Stimulated activated memory B cell treated with anti-CD40 and anti-IgM and Interleukin-4, amounts not matched to agents 10 μg/mL and 1 μg/mL and 100 μg/mL, for 72 hours (primary cell): ENCODE measurements around the gene ADCY5.

Source experiments
- ATAC-seq: fragments of 150-1000 bp; cut with Tn5 transposase; 2 replicates; pipeline ENCODE4 v1.10.0; 2021
- H3K27ac Mint-ChIP-seq: one replicate; pipeline ENCODE4 v1.8.0; 2022; ENCODE audit warnings: mild to moderate bottlenecking, mixed read lengths
- H3K27me3 Mint-ChIP-seq: one replicate; pipeline ENCODE4 v1.8.0; 2022; ENCODE audit warnings: mixed read lengths
- H3K36me3 Mint-ChIP-seq: one replicate; pipeline ENCODE4 v1.8.0; 2022; ENCODE audit warnings: mixed read lengths
- H3K4me1 Mint-ChIP-seq: one replicate; pipeline ENCODE4 v1.8.0; 2022; ENCODE audit warnings: mixed read lengths
- H3K4me3 Mint-ChIP-seq: one replicate; pipeline ENCODE4 v1.8.0; 2022; ENCODE audit warnings: mild to moderate bottlenecking, moderate library complexity, mixed read lengths
- H3K9me3 Mint-ChIP-seq: one replicate; pipeline ENCODE4 v1.8.0; 2022; ENCODE audit warnings: mixed read lengths

Gene ADCY5

DNA sequence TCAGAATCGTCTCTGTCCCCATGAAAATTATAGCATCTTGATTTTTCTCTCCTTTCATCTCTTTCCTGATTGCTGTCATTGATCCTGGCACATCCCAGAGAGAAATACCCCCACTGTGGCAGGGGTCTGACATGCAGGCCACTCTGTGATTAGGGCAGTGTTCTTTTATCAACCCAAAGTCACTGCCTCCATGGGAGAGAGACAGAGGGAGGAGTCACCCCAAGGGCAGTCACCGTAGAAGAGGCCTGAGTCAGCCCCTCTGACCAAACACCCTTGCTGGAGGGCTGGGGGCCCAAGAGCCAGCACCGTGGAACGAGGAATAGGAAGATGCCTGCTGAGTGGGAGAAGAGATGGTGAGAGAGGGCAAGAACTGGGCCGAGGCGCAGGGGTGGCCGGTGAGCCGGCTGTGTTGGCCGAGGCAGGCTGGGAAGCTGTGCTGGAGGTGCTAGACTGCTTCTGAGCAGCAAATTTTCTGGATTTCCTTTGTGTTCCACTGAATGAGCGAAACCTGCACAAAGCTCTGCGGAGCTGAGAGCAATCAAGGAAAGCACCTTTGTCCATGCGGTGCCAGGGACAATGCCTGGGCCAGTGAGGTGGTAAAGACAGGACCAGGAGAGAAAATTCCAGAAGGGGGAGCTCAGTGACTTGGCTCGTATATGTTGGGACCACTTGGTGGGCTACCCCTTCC, 103.8 kb downstream of the ADCY5 start:
- Mint-ChIP-seq H3K4me3 (no peak overlapping the region), H3K36me3 (no peaks in the 10 kb centered on the region), H3K4me1 (no peaks in the 10 kb centered on the region), H3K27ac (no peak overlapping the region), H3K9me3 (no peaks in the 10 kb centered on the region), H3K27me3 (peaks cover 25% of the 10 kb centered on the region)
- no peak for ATAC-seq

GRCh38 chr3:123344175-123344906, 104.5 kb downstream of the ADCY5 start:
- no peak for ATAC-seq
- peaks cover 18% of the 10 kb centered on the region for H3K27me3 Mint-ChIP-seq
- H3K27ac Mint-ChIP-seq, result no peak overlapping the region

GRCh38 chr3:123343296-123344174, 105.4 kb downstream of the ADCY5 start:
- Mint-ChIP-seq H3K36me3 (no peaks in the 10 kb centered on the region), H3K27me3 (peaks cover 10% of the 10 kb centered on the region), H3K9me3 (no peaks in the 10 kb centered on the region), H3K27ac (no peak overlapping the region), H3K4me1 (no peaks in the 10 kb centered on the region), H3K4me3 (no peak overlapping the region)
- no peak for ATAC-seq

More at GRCh38 chr3:123344175-123344906, 104.5 kb downstream of the ADCY5 start:
- no peaks in the 10 kb centered on the region for H3K36me3 Mint-ChIP-seq
- H3K9me3 Mint-ChIP-seq, result no peaks in the 10 kb centered on the region
- H3K4me1 Mint-ChIP-seq, result no peaks in the 10 kb centered on the region
- no peak overlapping the region for H3K4me3 Mint-ChIP-seq

GRCh38 chr3:123342631-123343080, 106.2 kb downstream of the ADCY5 start:
- Mint-ChIP-seq H3K4me3 (no peak overlapping the region), H3K4me1 (no peaks in the 10 kb centered on the region), H3K27me3 (peaks cover 1% of the 10 kb centered on the region), H3K9me3 (no peaks in the 10 kb centered on the region), H3K36me3 (no peaks in the 10 kb centered on the region), H3K27ac (no peak overlapping the region)
- ATAC-seq, result no peak

DNA sequence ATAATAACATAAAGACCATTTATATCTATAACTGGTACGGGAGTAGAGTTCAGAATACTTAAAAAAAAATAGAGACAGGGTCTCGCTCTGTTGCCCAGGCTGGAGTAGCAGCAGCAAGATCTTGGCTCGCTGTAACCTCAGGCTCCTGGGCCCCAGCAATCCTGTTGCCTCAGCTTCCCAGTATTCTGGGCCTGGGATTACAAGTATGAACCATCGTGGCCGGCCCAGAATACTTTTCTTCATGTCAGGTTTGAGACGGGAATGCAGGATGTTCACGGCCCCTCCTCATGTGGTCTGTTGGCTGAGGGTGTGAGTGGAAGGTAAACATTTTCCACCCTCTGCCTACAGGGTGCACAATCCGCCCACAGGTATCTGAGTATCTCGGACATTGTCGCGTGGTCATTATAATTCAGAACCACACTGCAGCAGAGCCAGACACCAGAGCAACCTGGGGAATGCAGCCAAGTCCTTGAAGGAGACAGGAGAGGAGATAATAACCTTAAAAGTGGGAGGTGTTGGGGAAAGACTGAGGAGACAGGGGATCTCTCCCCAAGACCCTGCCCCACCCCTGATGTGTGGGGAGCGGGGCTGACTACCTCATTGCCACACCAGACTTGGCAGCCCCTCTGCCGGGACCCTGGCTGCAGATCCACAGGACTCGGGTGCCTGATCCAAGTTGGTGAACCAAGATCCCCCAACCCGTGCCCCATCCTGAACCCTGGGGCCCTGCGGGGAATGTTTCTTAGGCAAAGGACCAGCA, 106.8 kb downstream of the ADCY5 start:
- H3K27me3 Mint-ChIP-seq, result no peaks in the 10 kb centered on the region
- no peaks in the 10 kb centered on the region for H3K4me1 Mint-ChIP-seq
- no peak overlapping the region for H3K4me3 Mint-ChIP-seq
- no peaks in the 10 kb centered on the region for H3K9me3 Mint-ChIP-seq
- no peak overlapping the region for H3K27ac Mint-ChIP-seq
- H3K36me3 Mint-ChIP-seq, result no peaks in the 10 kb centered on the region
- ATAC-seq, result no peak

- ATAC-seq, result no peak
- Mint-ChIP-seq H3K36me3 (no peaks in the 10 kb centered on the region), H3K27ac (no peak overlapping the region), H3K4me1 (peaks cover 1% of the 10 kb centered on the region), H3K9me3 (no peaks in the 10 kb centered on the region), H3K27me3 (no peaks in the 10 kb centered on the region), H3K4me3 (no peak overlapping the region)
Measured at GRCh38 chr3:123340336-123340735, 108.6 kb downstream of the ADCY5 start.

- Mint-ChIP-seq H3K4me1 (peaks cover 7% of the 10 kb centered on the region), H3K9me3 (no peaks in the 10 kb centered on the region), H3K4me3 (no peak overlapping the region), H3K27ac (no peak overlapping the region), H3K36me3 (no peaks in the 10 kb centered on the region), H3K27me3 (no peaks in the 10 kb centered on the region)
- no peak for ATAC-seq
Measured at GRCh38 chr3:123339302-123339701, 109.6 kb downstream of the ADCY5 start.

GRCh38 chr3:123338620-123339061, 110.2 kb downstream of the ADCY5 start:
- Mint-ChIP-seq H3K27ac (no peak overlapping the region), H3K4me1 (peaks cover 7% of the 10 kb centered on the region), H3K4me3 (no peak overlapping the region), H3K36me3 (no peaks in the 10 kb centered on the region), H3K9me3 (no peaks in the 10 kb centered on the region), H3K27me3 (no peaks in the 10 kb centered on the region)
- ATAC-seq, result no peak

GRCh38 chr3:123337948-123338619, 110.8 kb downstream of the ADCY5 start:
- no peaks in the 10 kb centered on the region for H3K36me3 Mint-ChIP-seq
- peaks cover 7% of the 10 kb centered on the region for H3K4me1 Mint-ChIP-seq
- H3K4me3 Mint-ChIP-seq, result no peak overlapping the region
- H3K9me3 Mint-ChIP-seq, result no peaks in the 10 kb centered on the region
- no peaks in the 10 kb centered on the region for H3K27me3 Mint-ChIP-seq
- no peak overlapping the region for H3K27ac Mint-ChIP-seq
- ATAC-seq, result no peak

DNA sequence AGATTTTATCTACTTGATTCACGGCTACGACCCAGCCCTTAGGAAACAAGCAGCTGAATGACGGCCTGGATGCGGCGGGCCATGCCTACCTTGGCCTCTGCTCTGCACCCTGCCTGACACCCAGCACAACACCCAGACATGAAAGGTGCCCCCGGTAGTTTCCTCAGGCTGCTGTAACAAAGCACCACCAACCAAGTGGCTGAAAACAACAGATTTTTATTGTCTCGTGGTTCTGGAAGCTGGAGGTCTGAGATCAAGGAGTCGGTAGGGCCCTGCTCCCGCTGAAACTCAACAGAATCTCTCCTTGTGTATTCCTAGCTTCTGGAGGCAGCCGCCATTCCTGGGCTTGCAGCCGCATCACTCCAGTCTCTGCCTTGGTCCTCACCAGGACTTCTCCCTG, 111.7 kb downstream of the ADCY5 start:
- Mint-ChIP-seq H3K4me1 (peaks cover 7% of the 10 kb centered on the region), H3K4me3 (no peak overlapping the region), H3K9me3 (no peaks in the 10 kb centered on the region), H3K27ac (no peak overlapping the region), H3K27me3 (no peaks in the 10 kb centered on the region), H3K36me3 (no peaks in the 10 kb centered on the region)
- no peak for ATAC-seq

DNA sequence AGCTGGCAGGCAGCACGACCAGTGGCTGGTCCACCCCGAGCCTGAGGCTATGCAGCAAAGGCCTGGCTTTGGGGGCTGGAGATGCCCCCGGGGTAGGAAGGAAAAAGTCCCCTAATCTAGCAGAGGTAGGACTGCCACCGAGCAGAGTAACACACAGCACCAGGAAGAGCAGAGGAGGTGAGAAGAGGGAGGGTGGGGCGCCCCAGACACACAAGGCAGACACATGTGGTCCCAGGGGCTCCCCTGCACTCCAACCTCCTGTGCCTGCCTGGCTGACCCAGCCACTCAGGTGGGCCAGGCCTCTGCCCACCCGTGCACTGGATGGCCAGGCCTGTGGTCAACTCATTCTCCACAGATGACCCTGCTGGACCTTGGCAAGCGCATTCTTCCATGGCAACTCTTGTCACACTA, 112.4 kb downstream of the ADCY5 start:
- Mint-ChIP-seq H3K9me3 (no peaks in the 10 kb centered on the region), H3K27ac (no peak overlapping the region), H3K27me3 (no peaks in the 10 kb centered on the region), H3K4me1 (peaks cover 7% of the 10 kb centered on the region), H3K4me3 (no peak overlapping the region), H3K36me3 (no peaks in the 10 kb centered on the region)
- peak; percentile 2 for ATAC-seq

DNA sequence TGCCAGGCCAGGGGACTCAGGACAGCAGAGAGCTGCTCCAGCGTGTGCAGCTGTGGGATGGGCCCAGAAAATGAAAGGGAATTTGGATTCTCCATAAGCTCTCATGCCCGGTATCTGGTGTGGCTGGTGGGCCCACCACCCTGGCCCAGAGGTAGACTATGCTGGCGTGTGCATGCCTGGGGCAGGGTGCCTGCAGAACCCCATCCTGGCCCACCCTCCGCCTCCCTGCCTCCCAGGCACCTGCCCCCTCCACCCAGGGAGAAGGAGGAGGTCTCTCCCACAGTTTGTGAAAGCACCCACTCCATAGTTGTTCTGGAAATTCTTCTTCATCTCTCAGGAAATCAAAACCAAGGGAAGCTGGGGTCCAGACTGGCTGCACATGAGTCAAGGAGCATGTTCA, 112.9 kb downstream of the ADCY5 start:
- no peaks in the 10 kb centered on the region for H3K9me3 Mint-ChIP-seq
- H3K27ac Mint-ChIP-seq, result no peak overlapping the region
- no peaks in the 10 kb centered on the region for H3K27me3 Mint-ChIP-seq
- no peak overlapping the region for H3K4me3 Mint-ChIP-seq
- ATAC-seq, result no peak
- no peaks in the 10 kb centered on the region for H3K36me3 Mint-ChIP-seq
- H3K4me1 Mint-ChIP-seq, result peaks cover 7% of the 10 kb centered on the region

DNA sequence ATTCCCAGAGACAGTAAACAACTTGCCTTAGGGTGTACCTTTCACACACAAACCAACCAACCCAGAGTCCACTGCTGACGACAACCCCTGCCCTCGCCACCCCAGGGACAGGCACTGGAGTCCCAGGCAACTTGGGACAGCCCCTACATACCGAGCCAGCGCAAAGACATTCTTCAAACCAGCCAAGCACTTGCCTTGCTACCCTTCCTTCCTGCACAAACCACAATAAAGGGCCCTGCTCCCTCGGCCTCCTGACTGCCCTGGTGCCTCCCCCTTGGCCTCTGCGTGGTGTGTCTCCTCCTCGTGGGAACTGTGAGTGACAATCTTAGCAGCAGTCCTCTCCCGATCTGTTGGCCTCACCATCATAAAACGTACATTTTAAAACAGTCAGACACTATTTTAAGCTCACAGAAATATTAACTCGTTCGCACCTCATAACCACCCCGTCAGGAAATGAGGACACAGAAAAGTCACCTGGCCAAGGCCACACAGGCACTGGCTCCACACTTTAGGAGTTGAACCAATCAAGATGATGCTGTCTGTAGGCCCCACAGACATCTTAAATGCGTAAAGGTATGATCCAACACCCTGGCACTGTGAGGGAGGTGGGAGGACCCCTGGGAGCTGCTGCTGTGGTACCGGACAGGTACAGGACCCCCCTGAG, 113.8 kb downstream of the ADCY5 start:
- Mint-ChIP-seq H3K4me3 (no peak overlapping the region), H3K27ac (no peak overlapping the region)

DNA sequence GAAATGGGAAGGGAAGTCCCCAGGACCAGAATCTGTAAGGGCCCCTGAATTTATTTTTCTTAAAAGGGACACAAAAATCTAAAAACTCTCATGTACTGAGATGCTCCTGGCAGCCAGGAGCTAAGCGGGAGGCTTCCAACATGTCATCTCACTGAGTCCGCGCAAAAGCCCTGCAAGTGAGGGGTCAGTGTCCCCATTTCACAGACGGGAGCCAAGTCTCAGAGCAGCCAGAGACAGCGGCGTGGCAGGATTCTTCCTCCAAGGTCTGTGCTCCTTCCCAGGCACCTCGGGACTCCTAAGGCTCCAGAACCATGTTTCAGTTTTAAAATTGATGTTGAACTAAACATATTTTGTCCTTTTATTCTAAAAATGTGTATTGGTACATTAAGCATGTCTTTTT, 114.8 kb downstream of the ADCY5 start:
- Mint-ChIP-seq H3K4me3 (no peak overlapping the region), H3K27me3 (peaks cover 2% of the 10 kb centered on the region)

More for the DNA sequence above, 113.8 kb downstream of the ADCY5 start:
- Mint-ChIP-seq H3K4me1 (peaks cover 7% of the 10 kb centered on the region), H3K36me3 (no peaks in the 10 kb centered on the region), H3K27me3 (no peaks in the 10 kb centered on the region), H3K9me3 (no peaks in the 10 kb centered on the region)
- no peak for ATAC-seq

More for the DNA sequence above, 114.8 kb downstream of the ADCY5 start:
- Mint-ChIP-seq H3K36me3 (no peaks in the 10 kb centered on the region), H3K9me3 (no peaks in the 10 kb centered on the region), H3K27ac (no peak overlapping the region), H3K4me1 (peaks cover 7% of the 10 kb centered on the region)
- no peak for ATAC-seq
